ENCODE data around the gene WDR74.

GRCh38 chr11:62888406-62888805 lies 49.0 kb upstream of the WDR74 start:
- TF ChIP-seq POLR2A (IDR thresholded peaks at IDR 0.05), result no peak
- no peak for TF ChIP-seq POLR2AphosphoS5 (IDR thresholded peaks at IDR 0.05)
- TF ChIP-seq, protein P1, sequence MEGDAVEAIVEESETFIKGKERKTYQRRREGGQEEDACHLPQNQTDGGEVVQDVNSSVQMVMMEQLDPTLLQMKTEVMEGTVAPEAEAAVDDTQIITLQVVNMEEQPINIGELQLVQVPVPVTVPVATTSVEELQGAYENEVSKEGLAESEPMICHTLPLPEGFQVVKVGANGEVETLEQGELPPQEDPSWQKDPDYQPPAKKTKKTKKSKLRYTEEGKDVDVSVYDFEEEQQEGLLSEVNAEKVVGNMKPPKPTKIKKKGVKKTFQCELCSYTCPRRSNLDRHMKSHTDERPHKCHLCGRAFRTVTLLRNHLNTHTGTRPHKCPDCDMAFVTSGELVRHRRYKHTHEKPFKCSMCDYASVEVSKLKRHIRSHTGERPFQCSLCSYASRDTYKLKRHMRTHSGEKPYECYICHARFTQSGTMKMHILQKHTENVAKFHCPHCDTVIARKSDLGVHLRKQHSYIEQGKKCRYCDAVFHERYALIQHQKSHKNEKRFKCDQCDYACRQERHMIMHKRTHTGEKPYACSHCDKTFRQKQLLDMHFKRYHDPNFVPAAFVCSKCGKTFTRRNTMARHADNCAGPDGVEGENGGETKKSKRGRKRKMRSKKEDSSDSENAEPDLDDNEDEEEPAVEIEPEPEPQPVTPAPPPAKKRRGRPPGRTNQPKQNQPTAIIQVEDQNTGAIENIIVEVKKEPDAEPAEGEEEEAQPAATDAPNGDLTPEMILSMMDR (IDR thresholded peaks at IDR 0.05), result no peak
- no peak for TF ChIP-seq EP300 (IDR thresholded peaks at IDR 0.05)

Measured in gastroesophageal sphincter (tissue), 3 donors.